Fibroblast of lung (primary cell): ENCODE data around the gene VPS25.

Source experiments
- EZH2 ChIP-seq: IDR thresholded peaks from 2 replicates; pipeline ENCODE4 v1.5.1; 2012; ENCODE audit warnings: low read length, control low read depth, mild to moderate bottlenecking; ENCODE audit errors: missing control alignments
- TF ChIP-seq, protein P1 (sequence below), 2 donors: IDR thresholded peaks in 1 of 2; conservative IDR thresholded peaks in 1 of 2; 1 replicate in 1 of 2; 2 replicates in 1 of 2; pipeline ENCODE4 v1.5.1; 2011 to 2012; ENCODE audit warnings: low read length in 2 of 2, control low read depth in 1 of 2, inconsistent platforms in 1 of 2, low read depth in 1 of 2, mild to moderate bottlenecking in 1 of 2

DNA sequence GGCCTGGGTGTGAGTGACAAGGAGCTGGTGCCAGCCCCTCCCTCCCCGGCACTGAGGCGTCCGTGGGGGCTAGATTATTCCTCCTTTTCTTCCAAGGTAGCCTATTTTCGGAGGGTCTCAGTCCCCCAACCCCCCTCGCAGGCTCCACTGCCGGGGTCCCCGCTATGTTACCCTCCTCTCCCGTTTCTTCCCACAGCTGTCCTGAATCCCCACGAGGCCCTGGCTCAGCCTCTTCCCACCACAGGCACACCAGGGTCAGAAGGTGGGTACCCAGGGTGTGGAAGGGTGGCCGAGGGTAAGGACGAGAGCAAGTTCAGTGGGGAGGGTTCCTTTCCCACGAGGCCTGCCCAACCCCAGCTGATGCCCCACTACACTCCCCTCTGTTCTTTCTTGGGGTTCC, 11.6 kb upstream of the VPS25 start:
- TF ChIP-seq, protein P1, sequence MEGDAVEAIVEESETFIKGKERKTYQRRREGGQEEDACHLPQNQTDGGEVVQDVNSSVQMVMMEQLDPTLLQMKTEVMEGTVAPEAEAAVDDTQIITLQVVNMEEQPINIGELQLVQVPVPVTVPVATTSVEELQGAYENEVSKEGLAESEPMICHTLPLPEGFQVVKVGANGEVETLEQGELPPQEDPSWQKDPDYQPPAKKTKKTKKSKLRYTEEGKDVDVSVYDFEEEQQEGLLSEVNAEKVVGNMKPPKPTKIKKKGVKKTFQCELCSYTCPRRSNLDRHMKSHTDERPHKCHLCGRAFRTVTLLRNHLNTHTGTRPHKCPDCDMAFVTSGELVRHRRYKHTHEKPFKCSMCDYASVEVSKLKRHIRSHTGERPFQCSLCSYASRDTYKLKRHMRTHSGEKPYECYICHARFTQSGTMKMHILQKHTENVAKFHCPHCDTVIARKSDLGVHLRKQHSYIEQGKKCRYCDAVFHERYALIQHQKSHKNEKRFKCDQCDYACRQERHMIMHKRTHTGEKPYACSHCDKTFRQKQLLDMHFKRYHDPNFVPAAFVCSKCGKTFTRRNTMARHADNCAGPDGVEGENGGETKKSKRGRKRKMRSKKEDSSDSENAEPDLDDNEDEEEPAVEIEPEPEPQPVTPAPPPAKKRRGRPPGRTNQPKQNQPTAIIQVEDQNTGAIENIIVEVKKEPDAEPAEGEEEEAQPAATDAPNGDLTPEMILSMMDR (conservative IDR thresholded peaks at IDR 0.05 in 1 of 2, IDR thresholded peaks at IDR 0.05 in 1 of 2; ENCODE audit: low read depth in 1 of 2, low read length in 2 of 2): no peak
- no peak for TF ChIP-seq EZH2
